Testis (tissue), 2 donors: ENCODE measurements around the gene PXK.

Source experiments
- CTCF ChIP-seq, 3 experiments: fragments of 450-650 bp in 2 of 3; fragments of 200-600 bp in 1 of 3; sonication (generic) in 1 of 3; IDR thresholded peaks; one replicate each; pipeline ENCODE4 v1.5.1; 2016 to 2019; ENCODE audit warnings: antibody characterized with exemption in 3 of 3, mild to moderate bottlenecking in 2 of 3, moderate library complexity in 1 of 3
- POLR2A ChIP-seq: fragments of 450-650 bp; IDR thresholded peaks from one replicate; pipeline ENCODE4 v1.6.1; 2017; ENCODE audit warnings: antibody characterized with exemption, mild to moderate bottlenecking, moderate library complexity

- TF ChIP-seq POLR2A (no peak), CTCF (IDR thresholded peaks at IDR 0.05) (no peak)
These were observed 1.8 kb downstream of the PXK start for GRCh38 chr3:58334506-58334884.
